GM18867 (cell line): ENCODE results near the gene ZNF8.
"Not testable (repeated sequence)": the region's sequence is repeated elsewhere in the genome, so short reads cannot be mapped to it uniquely, and the experiment has no call there.

Source experiments
- ATAC-seq: cut with Tn5 transposase; IDR thresholded peaks from one replicate; pipeline ENCODE4 v1.9.1; 2021; ENCODE audit warnings: mild to moderate bottlenecking, moderate library complexity; ENCODE audit not compliant: unreplicated experiment

Gene ZNF8

GRCh38 chr19:58334691-58335249 lies 56.0 kb downstream of the ZNF8 start:
- ATAC-seq: no peak

- ATAC-seq: no peak
Measured at GRCh38 chr19:58335630-58336029, 56.9 kb downstream of the ZNF8 start.

- no peak for ATAC-seq
Measured at GRCh38 chr19:58336216-58336615, 57.5 kb downstream of the ZNF8 start.

- ATAC-seq: no peak
Measured at GRCh38 chr19:58336820-58337219, 58.1 kb downstream of the ZNF8 start.

- no peak for ATAC-seq
Measured at GRCh38 chr19:58338336-58338735, 59.6 kb downstream of the ZNF8 start.

- ATAC-seq: no peak
Measured at GRCh38 chr19:58338825-58339558, 60.2 kb downstream of the ZNF8 start.

- ATAC-seq: no peak
Measured at GRCh38 chr19:58345558-58345957, 66.8 kb downstream of the ZNF8 start.

GRCh38 chr19:58346961-58347929 lies 68.5 kb downstream of the ZNF8 start:
- peak; percentile 89 for ATAC-seq

- ATAC-seq: not testable (repeated sequence)
Measured at GRCh38 chr19:58348080-58348479, 69.3 kb downstream of the ZNF8 start.

GRCh38 chr19:58349590-58349989 lies 70.8 kb downstream of the ZNF8 start:
- no peak for ATAC-seq

- ATAC-seq: no peak
Measured at GRCh38 chr19:58350001-58350861, 71.5 kb downstream of the ZNF8 start.

GRCh38 chr19:58350871-58351557 lies 72.3 kb downstream of the ZNF8 start:
- no peak for ATAC-seq

- ATAC-seq: no peak
Measured at GRCh38 chr19:58351558-58351878, 72.8 kb downstream of the ZNF8 start.

GRCh38 chr19:58351990-58352755 lies 73.4 kb downstream of the ZNF8 start:
- no peak for ATAC-seq
